Right renal pelvis (tissue), 4 donors: ENCODE measurements around the gene GOLGA8F. TPM values are rescaled to one million over a fixed set of nuclear protein-coding genes. Genes with fewer than 3 reads are reported as not detected.
"Not testable (repeated sequence)": the region's sequence is repeated elsewhere in the genome, so short reads cannot be mapped to it uniquely, and the experiment has no call there.

Source experiments
- DNase-seq, 4 donors: peaks; one replicate each; pipeline ENCODE4 v3.0.0-alpha.2; 2013; ENCODE audit warnings: low read depth in 4 of 4, low spot score in 3 of 4, missing footprints in 1 of 4
- polyA plus RNA-seq, 4 donors: library from polyadenylated mRNA; unstranded; fragments of 120-200 nt; gene quantifications; one replicate each; pipeline ENCODE4 v1.2.1, GENCODE V29; 2013; ENCODE audit not compliant: insufficient read length in 4 of 4

GOLGA8F gene, protein sequence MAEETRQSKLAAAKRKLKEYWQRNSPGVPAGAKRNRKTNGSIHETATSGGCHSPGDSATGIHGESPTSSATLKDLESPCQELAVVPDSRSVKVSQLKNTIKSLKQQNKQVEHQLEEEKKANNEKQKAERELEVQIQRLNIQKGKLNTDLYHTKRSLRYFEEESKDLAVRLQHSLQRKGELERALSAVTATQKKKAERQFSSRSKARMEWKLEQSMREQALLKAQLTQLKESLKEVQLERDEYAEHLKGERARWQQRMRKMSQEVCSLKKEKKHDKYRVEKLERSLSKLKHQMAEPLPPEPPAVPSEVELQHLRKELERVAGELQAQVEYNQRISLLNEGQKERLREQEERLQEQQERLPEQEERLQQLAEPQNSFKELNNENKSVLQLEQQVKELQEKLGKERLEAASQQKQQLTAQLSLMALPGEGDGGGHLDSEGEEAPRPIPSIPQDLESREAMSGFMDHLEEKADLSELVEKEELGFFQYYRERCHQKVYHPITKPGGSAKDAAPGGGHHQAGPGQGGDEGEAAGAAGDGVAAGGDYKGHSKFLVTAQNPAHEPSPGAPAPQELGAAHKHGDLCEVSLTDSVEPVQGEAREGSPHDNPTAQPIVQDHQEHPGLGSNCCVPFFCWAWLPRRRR
- polyA plus RNA-seq: under 1 TPM in 2 of 4 donors, not detected in 2; 0.07 to 0.21 TPM

DNA sequence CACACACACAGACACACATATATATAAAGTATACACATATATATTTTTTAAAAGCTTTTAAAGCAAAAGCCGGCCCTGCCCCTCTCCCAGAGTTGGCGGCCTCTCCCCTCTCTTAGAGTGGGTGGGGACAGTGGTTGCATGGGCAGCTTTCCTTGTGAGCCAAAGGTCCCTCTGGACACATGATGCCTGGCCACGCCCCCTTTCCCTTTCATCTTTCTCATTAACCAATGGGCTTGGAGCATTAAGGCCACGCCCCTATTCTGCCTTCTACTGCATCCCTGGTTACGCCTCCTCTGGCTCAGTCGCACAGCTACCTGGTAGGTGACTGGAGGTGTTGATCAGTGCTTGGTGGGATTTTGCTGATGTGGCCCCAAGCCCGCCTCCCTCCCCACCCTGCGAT is at the start of gene GOLGA8F:
GOLGA8F (plus strand) TSS at position 301 of the 400 bp plus-strand sequence; CDS start at position 399, 98 bp downstream.
- DNase-seq: not testable (repeated sequence)

DNA sequence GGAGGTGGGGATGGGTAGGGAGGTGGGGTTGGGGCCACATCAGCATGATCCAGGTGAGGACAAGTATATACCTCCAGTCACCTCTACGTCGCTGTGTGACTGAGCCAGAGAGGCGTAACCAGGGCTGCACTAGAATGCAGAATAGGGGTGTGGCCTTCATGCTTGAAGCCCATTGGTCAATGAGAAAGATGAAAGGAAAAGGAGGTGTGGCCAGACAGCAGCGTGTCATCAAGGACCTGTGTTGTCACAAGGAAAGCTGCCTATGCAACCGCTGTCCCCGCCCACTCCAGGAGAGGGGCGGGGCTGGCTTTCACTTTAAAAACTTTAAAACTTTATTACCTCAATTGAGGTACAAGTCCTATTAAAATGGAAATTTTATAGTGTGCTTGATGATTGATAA is 20.5 kb upstream of the GOLGA8F start, which contains the start of gene GOLGA6L24:
GOLGA6L24 (minus strand) TSS at position 101 of the 400 bp plus-strand sequence; CDS start at position 40, 61 bp downstream.
- not testable (repeated sequence) for DNase-seq

DNA sequence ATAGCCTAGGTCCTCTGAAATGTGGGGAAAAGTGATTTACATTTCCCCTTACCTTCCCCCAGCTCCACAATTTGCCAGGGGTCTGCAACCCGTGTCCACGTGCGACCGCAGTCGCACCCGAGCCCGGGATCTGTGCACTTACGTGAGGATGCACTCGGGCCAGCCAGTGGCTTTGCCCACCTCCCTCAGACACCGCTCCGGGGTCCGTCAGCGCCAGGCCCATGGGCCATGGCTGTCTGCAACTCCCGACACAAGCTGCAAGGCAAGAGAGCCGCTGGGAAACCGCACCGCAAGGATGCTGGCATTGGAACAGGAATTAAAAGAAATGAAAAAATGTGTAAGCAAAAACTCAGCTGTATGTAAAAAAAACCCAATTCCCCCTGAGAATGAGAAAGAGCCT is 13.0 kb upstream of the GOLGA8F start:
- DNase-seq: not testable (repeated sequence)

DNA sequence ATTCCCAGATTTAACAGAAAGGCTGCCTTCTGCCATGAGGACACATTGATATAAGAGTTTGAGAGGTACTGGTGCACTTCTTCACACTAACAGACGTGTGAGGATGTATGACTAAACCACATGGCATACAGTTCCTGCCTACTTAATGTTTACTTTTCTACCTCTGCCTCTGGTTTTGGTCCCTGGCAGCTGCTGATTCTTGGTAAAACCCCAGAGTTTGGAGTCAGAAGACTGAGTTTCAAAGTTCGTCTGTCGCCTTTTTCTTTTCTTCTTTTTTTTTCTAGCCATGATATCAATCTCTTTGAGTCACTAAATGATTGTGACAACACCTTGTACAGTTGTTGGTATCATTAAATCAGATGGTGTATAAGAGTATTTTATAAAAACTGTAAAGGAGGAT is 1.6 kb downstream of the GOLGA8F start:
- not testable (repeated sequence) for DNase-seq

DNA sequence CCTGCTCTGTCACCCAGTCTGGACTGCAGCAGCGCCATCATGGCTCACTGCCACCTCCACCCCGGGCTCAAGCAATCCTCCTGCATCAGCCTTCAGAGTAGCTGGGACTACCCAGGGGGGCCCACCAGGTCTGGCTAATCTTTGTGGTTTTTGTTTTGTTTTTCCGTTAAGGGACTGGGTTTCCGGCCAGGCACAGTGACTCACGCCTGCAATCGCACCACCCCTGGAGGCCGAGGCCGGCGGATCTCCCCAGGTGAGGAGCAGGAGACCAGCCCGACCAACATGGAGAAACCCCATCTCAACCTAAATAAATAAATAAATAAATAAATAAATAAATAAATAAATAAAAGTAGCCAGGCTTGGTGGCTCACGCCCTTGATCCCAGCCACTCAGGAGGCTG is 17.6 kb downstream of the GOLGA8F start:
- DNase-seq: not testable (repeated sequence)

DNA sequence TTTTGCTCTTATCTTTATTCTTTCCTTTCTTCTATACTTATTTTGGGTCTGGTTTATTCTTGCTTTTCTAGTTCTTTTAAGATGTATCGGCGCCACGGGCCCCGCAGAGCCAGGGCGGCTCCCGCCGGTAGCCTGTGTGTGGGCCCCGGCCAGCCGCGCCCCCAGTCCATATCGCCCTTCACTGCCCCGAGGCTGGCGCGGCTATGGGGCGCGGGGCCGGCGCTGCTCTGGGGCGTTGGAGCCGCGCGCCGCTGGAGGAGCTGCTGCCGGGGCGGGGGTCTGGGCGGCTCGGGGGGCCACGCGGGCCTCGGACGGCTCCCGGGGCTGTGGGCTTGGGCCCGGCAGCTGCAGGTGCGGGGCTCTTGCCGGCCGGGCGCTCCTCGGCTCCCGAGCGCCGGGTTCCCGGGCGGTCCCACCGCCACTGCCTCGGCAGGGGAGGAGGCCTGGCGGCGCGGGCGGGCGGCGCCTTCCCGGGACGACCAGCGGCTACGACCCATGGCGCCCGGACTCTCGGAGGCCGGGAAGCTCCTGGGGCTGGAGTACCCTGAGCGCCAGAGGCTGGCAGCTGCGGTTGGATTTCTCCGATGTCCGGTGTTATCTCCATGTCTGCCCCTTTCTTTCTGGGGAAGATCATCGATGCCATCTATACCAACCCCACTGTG is 24.4 kb downstream of the GOLGA8F start:
- not testable (repeated sequence) for DNase-seq

DNA sequence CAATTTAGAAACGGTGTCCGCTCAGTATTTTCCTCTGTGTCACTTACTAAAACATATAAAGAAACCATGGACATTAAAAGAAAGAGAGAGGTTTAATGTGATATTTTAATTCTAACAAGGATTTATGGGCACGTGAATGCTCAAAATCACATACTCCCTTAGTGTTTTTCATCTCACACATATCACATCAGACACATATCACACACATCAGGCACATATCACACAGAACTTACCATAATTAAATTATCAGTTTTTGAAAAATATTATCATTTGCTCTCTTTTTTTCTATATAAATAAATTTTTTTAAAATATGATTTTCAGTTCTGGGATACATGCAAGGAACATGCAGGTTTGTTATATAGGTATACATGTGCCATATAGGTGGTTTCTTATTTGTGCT is 42.0 kb downstream of the GOLGA8F start:
- not testable (repeated sequence) for DNase-seq

DNA sequence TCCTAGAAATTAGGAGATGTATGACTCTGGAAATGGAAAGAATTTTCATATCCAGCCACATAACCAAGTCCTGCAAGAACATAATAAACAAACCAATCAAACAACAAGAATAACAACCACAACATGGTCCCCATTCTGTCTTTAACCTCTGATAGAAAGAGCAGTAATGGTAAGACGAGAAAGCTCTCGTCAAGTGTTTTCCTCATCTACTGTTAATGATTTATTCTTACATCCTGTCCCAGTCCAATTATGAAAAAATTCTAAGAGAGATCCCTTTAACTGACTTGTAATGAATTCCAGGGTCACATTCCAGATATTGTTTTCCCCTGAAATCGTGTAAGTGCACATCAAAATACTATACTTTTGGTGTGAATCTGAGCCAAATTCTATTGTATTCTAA is 57.1 kb downstream of the GOLGA8F start:
- not testable (repeated sequence) for DNase-seq

Other genes with a start within 250 kb of the GOLGA8F start
- 10 to 100 TPM; 46.4 to 54.2 (median 50.4) TPM for gene HERC2, start 56.5 kb upstream of the GOLGA8F start, polyA plus RNA-seq
- gene GOLGA6L24, start 20.6 kb upstream of the GOLGA8F start, polyA plus RNA-seq: not detected
- under 1 TPM in 2 of 4 donors, not detected in 2; 0.26 to 0.29 TPM for gene GOLGA8G, start 154.3 kb downstream of the GOLGA8F start, polyA plus RNA-seq
- gene GOLGA6L25, start 174.9 kb downstream of the GOLGA8F start, polyA plus RNA-seq: not detected